HG03565 (cell line): ENCODE measurements around the gene KIF18A.
A peak's percentile ranks its signal among the peaks of the same experiment; 100 is the strongest.

Experiments used
- ATAC-seq: cut with Tn5 transposase; IDR thresholded peaks from one replicate; pipeline ENCODE4 v1.9.1; 2021; ENCODE audit warnings: mild to moderate bottlenecking, moderate library complexity; ENCODE audit not compliant: unreplicated experiment

KIF18A gene

GRCh38 chr11:28049338-28050216 lies 58.4 kb downstream of the KIF18A start:
- no peak for ATAC-seq

- ATAC-seq, result no peak
These were observed 59.1 kb downstream of the KIF18A start for GRCh38 chr11:28048812-28049211.

- ATAC-seq, result no peak
These were observed 63.8 kb downstream of the KIF18A start for GRCh38 chr11:28043930-28044709.

GRCh38 chr11:28040384-28040783 lies 67.6 kb downstream of the KIF18A start:
- ATAC-seq, result no peak

GRCh38 chr11:28038775-28039174 lies 69.2 kb downstream of the KIF18A start:
- no peak for ATAC-seq

- ATAC-seq, result peak; percentile 74
These were observed 81.2 kb downstream of the KIF18A start for GRCh38 chr11:28026634-28027290.

GRCh38 chr11:28017816-28018215 lies 90.1 kb downstream of the KIF18A start:
- ATAC-seq, result no peak

- no peak for ATAC-seq
These were observed 96.1 kb downstream of the KIF18A start for GRCh38 chr11:28011813-28012212.

- ATAC-seq, result no peak
These were observed 98.0 kb downstream of the KIF18A start for GRCh38 chr11:28009996-28010395.

- ATAC-seq, result no peak
These were observed 98.6 kb downstream of the KIF18A start for GRCh38 chr11:28009388-28009787.

GRCh38 chr11:28003615-28004014 lies 104.3 kb downstream of the KIF18A start:
- ATAC-seq, result no peak

- ATAC-seq, result no peak
These were observed 109.4 kb downstream of the KIF18A start for GRCh38 chr11:27998552-27998951.

GRCh38 chr11:27997344-27997743 lies 110.6 kb downstream of the KIF18A start:
- ATAC-seq, result no peak

- ATAC-seq, result no peak
These were observed 111.9 kb downstream of the KIF18A start for GRCh38 chr11:27996066-27996465.

GRCh38 chr11:27995083-27995482 lies 112.9 kb downstream of the KIF18A start:
- ATAC-seq, result no peak

GRCh38 chr11:27991736-27992135 lies 116.2 kb downstream of the KIF18A start:
- no peak for ATAC-seq

GRCh38 chr11:27977527-27977926 lies 130.4 kb downstream of the KIF18A start:
- no peak for ATAC-seq

- no peak for ATAC-seq
These were observed 130.9 kb downstream of the KIF18A start for GRCh38 chr11:27977031-27977430.

- ATAC-seq, result no peak
These were observed 131.7 kb downstream of the KIF18A start for GRCh38 chr11:27976262-27976661.

GRCh38 chr11:27973851-27974536 lies 134.0 kb downstream of the KIF18A start:
- no peak for ATAC-seq
